GM12891 (cell line): ENCODE data around the gene STXBP6.

ENCODE experiments used
- POLR2A ChIP-seq: IDR thresholded peaks from 2 replicates; pipeline ENCODE4 v1.6.1; 2011; ENCODE audit warnings: low read depth, low read length, control low read depth
- SPI1 ChIP-seq: IDR thresholded peaks from 2 replicates; pipeline ENCODE4 v1.6.1; 2011; ENCODE audit warnings: low read depth, low read length, control low read depth

DNA sequence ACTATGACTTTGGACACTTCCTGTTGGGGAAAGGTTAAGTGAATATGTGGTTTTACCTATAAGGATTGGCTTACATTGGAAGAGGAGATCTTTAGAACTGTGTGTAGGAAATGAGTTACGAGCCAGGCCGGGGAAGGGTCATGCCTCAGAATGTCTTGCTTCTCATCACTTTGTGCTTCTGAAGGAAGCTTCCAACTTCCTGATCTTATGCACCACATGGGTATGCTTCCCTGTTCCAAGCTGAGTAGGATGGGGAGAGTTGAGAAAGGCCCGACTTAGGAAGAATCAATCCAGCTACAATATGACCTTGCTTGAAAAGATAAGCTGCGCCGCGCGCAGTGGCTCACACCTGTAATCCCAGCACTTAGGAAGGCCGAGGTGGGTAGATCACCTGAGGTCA lies 59.9 kb downstream of the STXBP6 start:
- TF ChIP-seq POLR2A: no peak
- TF ChIP-seq SPI1: no peak
